Uterus (tissue), 4 donors: ENCODE measurements around the gene MIAT. TPM values are rescaled to one million over a fixed set of nuclear protein-coding genes. Genes with fewer than 3 reads are reported as not detected.
A peak's percentile ranks its signal among the peaks of the same experiment; 100 is the strongest.

Source experiments
- DNase-seq, 2 donors: peaks; one replicate each; pipeline ENCODE4 v3.0.0-alpha.2; 2019 to 2020
- H3K27ac ChIP-seq, 2 donors: fragments of 200-600 bp; sonication (generic); 1 replicate in 1 of 2; 2 replicates in 1 of 2; pipeline ENCODE4 v1.5.1; 2016 to 2018
- H3K27me3 ChIP-seq, 2 donors: fragments of 200-600 bp; sonication (generic); one replicate each; pipeline ENCODE4 v1.5.1; 2018 to 2019; ENCODE audit warnings: control low read depth in 1 of 2
- H3K36me3 ChIP-seq, 2 donors: fragments of 200-600 bp; sonication (generic); one replicate each; pipeline ENCODE4 v1.5.1; 2019; ENCODE audit warnings: control low read depth in 1 of 2
- H3K4me1 ChIP-seq, 2 donors: fragments of 200-600 bp; sonication (generic); one replicate each; pipeline ENCODE4 v1.5.1; 2018 to 2019; ENCODE audit warnings: control low read depth in 1 of 2
- H3K4me3 ChIP-seq, 2 donors: fragments of 200-600 bp; sonication (generic); 1 replicate in 1 of 2; 2 replicates in 1 of 2; pipeline ENCODE4 v1.5.1; 2018 to 2019; ENCODE audit warnings: mild to moderate bottlenecking in 1 of 2
- H3K9me3 ChIP-seq, 2 donors: fragments of 200-600 bp; sonication (generic); one replicate each; pipeline ENCODE4 v1.5.1; 2019; ENCODE audit warnings: control low read depth in 1 of 2
- CTCF ChIP-seq, 4 experiments: fragments of 200-600 bp in 2 of 4; fragments of 450-650 bp in 2 of 4; sonication (generic) in 2 of 4; IDR thresholded peaks; one replicate each; pipeline ENCODE4 v1.5.1; 2016 to 2019; ENCODE audit warnings: antibody characterized with exemption in 4 of 4, mild to moderate bottlenecking in 2 of 4, moderate library complexity in 1 of 4
- POLR2A ChIP-seq, 2 donors: fragments of 450-650 bp; IDR thresholded peaks; one replicate each; pipeline ENCODE4 v1.6.1; 2016; ENCODE audit warnings: antibody characterized with exemption in 2 of 2, mild to moderate bottlenecking in 1 of 2, moderate library complexity in 1 of 2
- intact Hi-C: fragments of 100-400 bp; cut with DNase I; formaldehyde crosslinking; loops from one replicate; pipeline ENCODE4 v1.15.1; 2023; ENCODE audit warnings: low total_unique reads
- total RNA-seq, 4 donors: library from RNA; depleted of rRNA in 3 of 4; stranded (reverse); fragments of >200 nt in 3 of 4; gene quantifications; one replicate each; pipeline versions ENCODE4 v1.1.0 to v1.2.4, GENCODE V29; 2014 to 2023
- donor health status: DM: yes; HTN: yes; CAD: no.

Gene MIAT
- total RNA-seq, 4 donors from 2014 or later, result 0.51 to 5.3 (median 3.1) TPM

- Histone ChIP-seq H3K4me3 (no peak overlapping the region), H3K27me3 (no peaks in the 10 kb centered on the region), H3K36me3 (no peaks in the 10 kb centered on the region), H3K4me1 (no peaks in the 10 kb centered on the region), H3K9me3 (no peaks in the 10 kb centered on the region), H3K27ac (no peak overlapping the region)
- TF ChIP-seq POLR2A (IDR thresholded peaks at IDR 0.05), result no peak
- TF ChIP-seq CTCF (IDR thresholded peaks at IDR 0.05), result peak in 2 of 4 experiments; percentile 1 to 3
- intact Hi-C loops, result no loop called here
- no peak for DNase-seq
These were observed 8.4 kb downstream of the MIAT start for GRCh38 chr22:26665813-26666231.

GRCh38 chr22:26667140-26667539 is 9.8 kb downstream of the MIAT start:
- Histone ChIP-seq H3K27me3 (no peaks in the 10 kb centered on the region), H3K9me3 (no peaks in the 10 kb centered on the region), H3K4me3 (no peak overlapping the region), H3K4me1 (no peaks in the 10 kb centered on the region), H3K27ac (no peak overlapping the region), H3K36me3 (no peaks in the 10 kb centered on the region)
- no peak for TF ChIP-seq POLR2A (IDR thresholded peaks at IDR 0.05)
- DNase-seq, result no peak
- intact Hi-C loops, result no loop called here

- intact Hi-C loops, result no loop called here
- Histone ChIP-seq H3K4me3 (no peak overlapping the region), H3K9me3 (no peaks in the 10 kb centered on the region)
These were observed 11.7 kb downstream of the MIAT start for GRCh38 chr22:26669060-26669481.

GRCh38 chr22:26670459-26670858 is 13.1 kb downstream of the MIAT start:
- H3K4me1 ChIP-seq, result peaks cover 0 to 9% of the 10 kb centered on the region in 2 donors
- no peak for DNase-seq
- intact Hi-C loops, result no loop called here
- H3K4me3 ChIP-seq, result no peak overlapping the region
- TF ChIP-seq CTCF (IDR thresholded peaks at IDR 0.05) (no peak), POLR2A (IDR thresholded peaks at IDR 0.05) (no peak)
- H3K27me3 ChIP-seq, result no peaks in the 10 kb centered on the region
- H3K27ac ChIP-seq, result no peak overlapping the region
- H3K9me3 ChIP-seq, result no peaks in the 10 kb centered on the region
- H3K36me3 ChIP-seq, result no peaks in the 10 kb centered on the region

More at GRCh38 chr22:26669060-26669481, 11.7 kb downstream of the MIAT start:
- DNase-seq, result no peak
- H3K4me1 ChIP-seq, result peaks cover 0 to 7% of the 10 kb centered on the region in 2 donors
- H3K27me3 ChIP-seq, result no peaks in the 10 kb centered on the region
- H3K27ac ChIP-seq, result no peak overlapping the region
- H3K36me3 ChIP-seq, result no peaks in the 10 kb centered on the region
- TF ChIP-seq CTCF (IDR thresholded peaks at IDR 0.05) (no peak), POLR2A (IDR thresholded peaks at IDR 0.05) (no peak)

GRCh38 chr22:26671317-26672059 is 14.1 kb downstream of the MIAT start:
- TF ChIP-seq CTCF (IDR thresholded peaks at IDR 0.05) (no peak), POLR2A (IDR thresholded peaks at IDR 0.05) (no peak)
- peak; percentile 29 to 47 for DNase-seq
- H3K27ac ChIP-seq, result peak overlapping the region; percentile 92 to 95
- intact Hi-C loops, result no loop called here
- no peaks in the 10 kb centered on the region for H3K9me3 ChIP-seq
- H3K4me1 ChIP-seq, result peaks cover 0 to 9% of the 10 kb centered on the region in 2 donors
- H3K36me3 ChIP-seq, result no peaks in the 10 kb centered on the region
- H3K4me3 ChIP-seq, result no peak overlapping the region
- no peaks in the 10 kb centered on the region for H3K27me3 ChIP-seq
